Panc1 (cell line): Measurements from ENCODE around the gene NOTCH1.

Experiments used
- POLR2AphosphoS5 ChIP-seq: IDR thresholded peaks from 2 replicates; pipeline ENCODE4 v1.6.1; 2012; ENCODE audit warnings: mild to moderate bottlenecking, low read depth, low read length, moderate library complexity
- REST ChIP-seq, 2 experiments: IDR thresholded peaks; 2 replicates each; pipeline ENCODE4 v1.6.1; 2011 to 2012; ENCODE audit warnings: low read depth in 2 of 2, control low read depth in 1 of 2, low read length in 1 of 2, mild to moderate bottlenecking in 1 of 2, moderate library complexity in 1 of 2; ENCODE audit not compliant: insufficient read depth in 1 of 2
- SIN3A ChIP-seq: IDR thresholded peaks from 2 replicates; pipeline ENCODE4 v1.6.1; 2012; ENCODE audit warnings: low read depth, mild to moderate bottlenecking, low read length, moderate library complexity, borderline replicate concordance; ENCODE audit not compliant: insufficient read depth
- TF ChIP-seq, protein P1 (sequence below): fragments of 450-650 bp; IDR thresholded peaks from 2 replicates; pipeline ENCODE4 v1.5.1; 2017; ENCODE audit warnings: mild to moderate bottlenecking

GRCh38 chr9:136522314-136523237 is 23.3 kb downstream of the NOTCH1 start:
- TF ChIP-seq, protein P1, sequence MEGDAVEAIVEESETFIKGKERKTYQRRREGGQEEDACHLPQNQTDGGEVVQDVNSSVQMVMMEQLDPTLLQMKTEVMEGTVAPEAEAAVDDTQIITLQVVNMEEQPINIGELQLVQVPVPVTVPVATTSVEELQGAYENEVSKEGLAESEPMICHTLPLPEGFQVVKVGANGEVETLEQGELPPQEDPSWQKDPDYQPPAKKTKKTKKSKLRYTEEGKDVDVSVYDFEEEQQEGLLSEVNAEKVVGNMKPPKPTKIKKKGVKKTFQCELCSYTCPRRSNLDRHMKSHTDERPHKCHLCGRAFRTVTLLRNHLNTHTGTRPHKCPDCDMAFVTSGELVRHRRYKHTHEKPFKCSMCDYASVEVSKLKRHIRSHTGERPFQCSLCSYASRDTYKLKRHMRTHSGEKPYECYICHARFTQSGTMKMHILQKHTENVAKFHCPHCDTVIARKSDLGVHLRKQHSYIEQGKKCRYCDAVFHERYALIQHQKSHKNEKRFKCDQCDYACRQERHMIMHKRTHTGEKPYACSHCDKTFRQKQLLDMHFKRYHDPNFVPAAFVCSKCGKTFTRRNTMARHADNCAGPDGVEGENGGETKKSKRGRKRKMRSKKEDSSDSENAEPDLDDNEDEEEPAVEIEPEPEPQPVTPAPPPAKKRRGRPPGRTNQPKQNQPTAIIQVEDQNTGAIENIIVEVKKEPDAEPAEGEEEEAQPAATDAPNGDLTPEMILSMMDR = no peak
- no peak for TF ChIP-seq REST (IDR thresholded peaks at IDR 0.05; ENCODE audit: insufficient read depth in 1 of 2, low read depth in 2 of 2, low read length in 1 of 2)
- no peak for TF ChIP-seq POLR2AphosphoS5
- no peak for TF ChIP-seq SIN3A
